ENCODE results near the gene CTSZ. TPM values are rescaled to one million over a fixed set of nuclear protein-coding genes. Genes with fewer than 3 reads are reported as not detected.

Gene CTSZ
- polyA plus RNA-seq, 1 donor: 89.9 TPM

DNA sequence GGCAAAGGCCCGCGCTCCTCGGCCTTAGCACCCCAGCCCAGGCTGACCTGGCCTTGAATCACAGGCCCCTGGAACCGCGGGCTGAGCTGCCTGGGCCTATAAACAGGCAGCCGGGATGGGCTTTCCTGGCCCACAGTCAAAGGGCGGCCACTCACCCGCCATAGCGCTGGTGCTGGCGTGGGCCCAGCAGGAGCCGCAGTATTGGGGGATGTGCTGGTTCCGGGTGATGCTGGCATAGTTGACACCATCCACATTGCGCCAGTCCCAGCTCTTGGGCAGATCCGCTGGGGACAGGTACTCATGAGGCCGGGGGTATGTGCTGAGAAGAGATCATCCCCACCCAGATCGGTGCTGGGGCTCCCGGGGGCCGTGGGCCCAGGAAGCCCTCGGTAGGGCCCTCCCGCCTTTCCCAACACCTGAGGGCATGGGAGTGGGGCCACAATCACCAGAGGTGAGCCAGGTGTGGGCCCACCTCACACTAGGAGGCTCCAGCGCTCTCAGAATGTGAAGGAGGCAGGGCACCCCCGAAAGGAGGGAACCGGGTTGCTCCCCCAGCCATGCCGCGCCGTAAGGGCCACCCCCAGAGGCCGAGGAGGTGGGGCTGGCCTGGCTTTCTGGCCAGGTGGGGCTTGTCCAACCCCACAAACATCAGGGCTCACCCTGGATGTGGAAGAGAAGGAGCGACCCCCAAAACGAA lies 739 bp downstream of the CTSZ start:
- DNase-seq: no peak
- peak overlapping the region; percentile 15 for H3K27ac ChIP-seq (ENCODE audit: low read length)
- H3K4me3 ChIP-seq (ENCODE audit: low read length): peak overlapping the region; percentile 67
- H3K4me1 ChIP-seq (ENCODE audit: control insufficient read depth, insufficient read depth, low read length): peaks cover 11% of the 10 kb centered on the region
- WGBS (ENCODE audit: insufficient coverage, low lambda C conversion rate): no CpG with 5 or more reads among the region's 29 CpGs
- no peaks in the 10 kb centered on the region for H3K27me3 ChIP-seq (ENCODE audit: control insufficient read depth, insufficient read depth, low read length)
- H3K36me3 ChIP-seq (ENCODE audit: control insufficient read depth, insufficient read depth, low read length): peaks cover 6% of the 10 kb centered on the region
- no peaks in the 10 kb centered on the region for H3K9me3 ChIP-seq (ENCODE audit: control insufficient read depth, low read depth, low read length)

DNA sequence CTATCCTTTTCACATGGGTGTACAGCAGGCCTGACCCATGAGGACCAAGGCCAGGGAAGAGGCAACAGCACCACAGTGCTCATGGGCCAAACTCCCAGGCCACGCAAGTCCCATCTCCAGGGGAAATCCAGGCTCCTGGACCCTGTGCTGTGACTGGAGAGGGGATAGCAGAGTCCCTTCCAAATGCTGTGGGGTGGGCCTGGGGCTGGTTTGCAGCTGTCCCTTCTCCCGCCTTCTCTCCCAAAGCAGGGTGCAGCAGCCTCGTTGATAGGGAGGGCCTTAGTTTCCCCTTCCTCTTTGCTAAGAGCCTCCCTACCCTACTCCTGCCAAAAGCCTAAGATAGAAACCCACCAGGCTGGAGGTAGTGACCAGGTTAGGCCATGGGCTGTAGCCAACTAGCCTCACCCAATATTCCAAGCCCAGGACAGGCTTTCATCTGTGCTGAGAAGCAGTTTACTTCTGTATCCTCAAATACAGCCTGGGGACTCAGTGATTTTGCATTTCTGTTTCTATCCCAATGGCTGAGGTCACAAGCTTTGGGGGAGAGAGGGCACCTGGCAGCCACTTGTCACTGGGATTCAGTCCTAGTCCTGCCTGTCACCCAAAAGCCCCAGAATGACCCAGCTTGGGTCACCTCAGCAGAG lies 1.4 kb downstream of the CTSZ start:
- no peaks in the 10 kb centered on the region for H3K9me3 ChIP-seq (ENCODE audit: control insufficient read depth, low read depth, low read length)
- no peaks in the 10 kb centered on the region for H3K27me3 ChIP-seq (ENCODE audit: control insufficient read depth, insufficient read depth, low read length)
- peaks cover 11% of the 10 kb centered on the region for H3K4me1 ChIP-seq (ENCODE audit: control insufficient read depth, insufficient read depth, low read length)
- H3K36me3 ChIP-seq (ENCODE audit: control insufficient read depth, insufficient read depth, low read length): peaks cover 11% of the 10 kb centered on the region
- peak overlapping the region; percentile 67 for H3K4me3 ChIP-seq (ENCODE audit: low read length)
- DNase-seq: no peak
- H3K27ac ChIP-seq (ENCODE audit: low read length): no peak overlapping the region
- no CpG with 5 or more reads among the region's 3 CpGs for WGBS (ENCODE audit: insufficient coverage, low lambda C conversion rate)

DNA sequence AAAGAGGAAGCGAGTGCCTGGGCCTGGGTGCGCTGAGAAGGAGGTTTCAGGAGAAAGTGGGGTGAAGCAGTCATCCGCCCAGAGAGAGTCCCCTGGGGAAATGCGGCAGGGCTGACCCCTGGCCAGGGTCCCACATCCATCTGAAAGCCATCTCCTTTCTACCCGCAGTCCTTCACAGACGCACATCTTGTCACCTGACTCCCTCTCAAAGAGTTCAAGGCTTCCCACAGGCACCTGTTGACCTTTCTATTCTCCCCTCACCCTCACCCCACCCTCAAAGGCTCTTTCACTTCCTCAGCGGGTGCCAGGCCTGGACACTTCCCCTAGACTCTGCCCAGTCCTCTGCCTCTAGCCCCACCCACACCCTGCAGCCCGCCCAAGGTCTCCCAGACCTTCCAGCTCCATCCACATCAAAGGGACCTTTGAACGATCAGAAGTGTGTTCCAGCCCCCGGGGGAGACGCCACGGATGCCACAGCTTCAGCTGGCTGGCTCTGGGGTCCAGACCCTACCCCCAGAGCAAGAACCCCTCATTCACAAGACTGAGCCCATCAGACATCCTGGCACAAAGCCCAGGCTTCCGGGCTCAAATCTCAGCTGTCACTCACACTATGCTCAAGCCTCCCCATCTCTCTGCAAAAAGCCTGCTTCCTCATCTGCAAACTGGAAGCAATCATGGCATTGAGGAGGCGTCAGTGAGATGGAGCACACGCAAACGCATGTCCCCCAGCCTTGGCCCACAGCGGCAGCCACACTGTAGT lies 2.1 kb downstream of the CTSZ start:
- Histone ChIP-seq H3K4me3 (ENCODE audit: low read length) (no peak overlapping the region), H3K27ac (ENCODE audit: low read length) (no peak overlapping the region)

DNA sequence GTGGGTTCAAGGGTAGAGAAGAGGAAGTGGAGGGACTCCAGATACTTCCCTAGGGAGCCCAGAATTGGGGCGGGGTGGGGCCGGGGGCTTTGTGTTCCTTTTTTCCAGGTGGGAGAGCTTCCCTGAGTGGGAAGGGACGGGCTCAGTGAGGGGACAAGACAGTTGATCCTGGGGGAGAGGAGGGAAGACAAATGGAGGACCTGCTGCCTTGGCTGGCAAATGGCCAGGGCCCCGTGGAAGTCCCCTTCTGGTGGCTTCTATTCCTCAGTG lies 2.6 kb downstream of the CTSZ start:
- H3K27me3 ChIP-seq (ENCODE audit: control insufficient read depth, insufficient read depth, low read length): no peaks in the 10 kb centered on the region
- no peaks in the 10 kb centered on the region for H3K9me3 ChIP-seq (ENCODE audit: control insufficient read depth, low read depth, low read length)
- no peak overlapping the region for H3K4me3 ChIP-seq (ENCODE audit: low read length)
- peaks cover 11% of the 10 kb centered on the region for H3K4me1 ChIP-seq (ENCODE audit: control insufficient read depth, insufficient read depth, low read length)
- WGBS (ENCODE audit: insufficient coverage, low lambda C conversion rate): no CpG with 5 or more reads among the region's 4 CpGs
- no peak overlapping the region for H3K27ac ChIP-seq (ENCODE audit: low read length)
- peaks cover 16% of the 10 kb centered on the region for H3K36me3 ChIP-seq (ENCODE audit: control insufficient read depth, insufficient read depth, low read length)
- DNase-seq: no peak

More for the DNA sequence above, 2.1 kb downstream of the CTSZ start:
- WGBS (ENCODE audit: insufficient coverage, low lambda C conversion rate): no CpG with 5 or more reads among the region's 17 CpGs
- no peaks in the 10 kb centered on the region for H3K27me3 ChIP-seq (ENCODE audit: control insufficient read depth, insufficient read depth, low read length)
- H3K9me3 ChIP-seq (ENCODE audit: control insufficient read depth, low read depth, low read length): no peaks in the 10 kb centered on the region
- peaks cover 15% of the 10 kb centered on the region for H3K36me3 ChIP-seq (ENCODE audit: control insufficient read depth, insufficient read depth, low read length)
- peak; percentile 35 to 65 for DNase-seq
- H3K4me1 ChIP-seq (ENCODE audit: control insufficient read depth, insufficient read depth, low read length): peaks cover 11% of the 10 kb centered on the region

DNA sequence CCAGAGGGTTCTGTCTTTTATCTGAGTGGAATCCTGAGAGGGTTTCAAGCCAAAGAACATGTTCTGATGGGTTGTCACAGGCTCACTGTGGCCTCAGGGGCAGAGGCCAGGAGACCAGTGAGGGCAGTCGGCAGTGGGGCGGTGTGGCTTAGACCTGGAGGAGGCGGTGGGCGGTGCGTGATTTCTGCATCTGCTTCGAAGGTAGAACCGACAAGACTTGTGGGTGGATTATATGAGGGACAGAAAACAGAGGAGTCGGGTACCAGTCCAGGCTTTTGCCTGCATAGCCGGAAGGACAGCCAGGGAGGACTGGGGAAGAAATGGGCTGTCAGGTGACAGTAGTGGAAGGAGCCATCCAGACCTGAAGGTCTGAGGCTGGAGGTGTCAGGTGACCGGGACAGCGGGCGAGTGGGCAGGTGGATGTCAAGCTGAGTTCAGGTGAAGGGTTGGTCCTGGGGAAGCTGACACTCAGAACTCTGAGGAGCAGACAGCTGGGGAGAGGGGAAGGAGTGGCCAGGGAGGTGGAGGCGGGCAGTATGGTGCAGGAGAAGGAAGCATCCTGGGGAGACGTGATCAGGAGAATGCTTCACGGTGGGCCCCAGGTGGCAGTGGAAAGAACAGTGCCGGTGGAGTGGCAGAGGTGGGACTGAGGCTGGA lies 3.1 kb downstream of the CTSZ start:
- Histone ChIP-seq H3K4me1 (ENCODE audit: control insufficient read depth, insufficient read depth, low read length) (peaks cover 11% of the 10 kb centered on the region), H3K9me3 (ENCODE audit: control insufficient read depth, low read depth, low read length) (no peaks in the 10 kb centered on the region), H3K4me3 (ENCODE audit: low read length) (no peak overlapping the region), H3K27me3 (ENCODE audit: control insufficient read depth, insufficient read depth, low read length) (no peaks in the 10 kb centered on the region), H3K36me3 (ENCODE audit: control insufficient read depth, insufficient read depth, low read length) (peaks cover 19% of the 10 kb centered on the region), H3K27ac (ENCODE audit: low read length) (no peak overlapping the region)
- 93% methylated on average over 3 of the region's 16 CpGs for WGBS (ENCODE audit: insufficient coverage, low lambda C conversion rate)
- DNase-seq: no peak

DNA sequence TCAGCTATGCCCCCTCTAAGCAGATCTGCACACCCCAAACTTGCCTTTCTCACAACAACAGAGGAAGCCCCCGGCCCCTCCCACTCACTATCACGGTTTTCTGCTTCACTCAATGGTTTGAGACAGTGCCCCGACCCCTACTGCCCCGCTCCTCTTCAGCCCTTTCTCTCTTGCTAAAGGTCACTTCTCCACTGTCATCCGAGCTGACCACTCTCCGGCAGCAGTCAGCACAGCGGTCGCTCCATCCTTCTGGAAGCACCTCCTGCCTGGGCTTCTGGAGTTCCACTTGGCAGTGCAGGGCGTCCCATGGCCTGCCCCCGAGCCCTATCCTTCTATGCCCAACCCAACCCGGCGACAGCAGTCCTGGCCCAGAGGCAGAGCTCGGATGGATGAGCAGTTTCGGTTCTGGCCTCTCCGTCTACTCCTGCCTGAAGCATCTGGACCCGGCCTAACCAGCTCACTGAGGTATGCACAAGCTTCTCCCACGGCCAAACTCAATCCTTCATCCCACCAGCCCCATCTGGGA lies 4.1 kb downstream of the CTSZ start:
- no peak for DNase-seq
- peaks cover 11% of the 10 kb centered on the region for H3K4me1 ChIP-seq (ENCODE audit: control insufficient read depth, insufficient read depth, low read length)
- WGBS (ENCODE audit: insufficient coverage, low lambda C conversion rate): 42% methylated on average over 2 of the region's 17 CpGs
- H3K9me3 ChIP-seq (ENCODE audit: control insufficient read depth, low read depth, low read length): no peaks in the 10 kb centered on the region
- no peaks in the 10 kb centered on the region for H3K27me3 ChIP-seq (ENCODE audit: control insufficient read depth, insufficient read depth, low read length)
- H3K4me3 ChIP-seq (ENCODE audit: low read length): no peak overlapping the region
- no peak overlapping the region for H3K27ac ChIP-seq (ENCODE audit: low read length)
- peaks cover 28% of the 10 kb centered on the region for H3K36me3 ChIP-seq (ENCODE audit: control insufficient read depth, insufficient read depth, low read length)

DNA sequence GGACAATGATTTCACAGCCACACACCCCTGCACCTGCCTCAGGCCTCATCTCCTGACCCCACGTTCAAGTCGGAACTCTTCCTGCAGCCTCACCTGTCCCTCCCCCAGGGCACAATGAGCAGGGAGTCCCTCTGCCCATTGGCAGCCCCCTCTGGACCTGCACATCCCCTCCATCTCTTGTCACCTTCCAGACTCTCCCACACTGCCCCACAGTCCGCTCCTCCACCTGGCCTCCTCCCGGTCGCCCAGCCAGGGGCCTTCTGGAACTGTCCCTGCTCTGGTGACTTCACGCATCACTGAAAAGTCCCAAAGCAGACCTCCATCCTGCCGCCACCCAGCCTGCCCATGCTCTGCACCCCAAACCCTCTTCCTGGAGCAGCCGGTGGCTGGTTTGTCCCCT lies 4.7 kb downstream of the CTSZ start:
- Histone ChIP-seq H3K4me1 (ENCODE audit: control insufficient read depth, insufficient read depth, low read length) (peaks cover 11% of the 10 kb centered on the region), H3K27ac (ENCODE audit: low read length) (no peak overlapping the region), H3K4me3 (ENCODE audit: low read length) (no peak overlapping the region), H3K36me3 (ENCODE audit: control insufficient read depth, insufficient read depth, low read length) (peaks cover 33% of the 10 kb centered on the region), H3K27me3 (ENCODE audit: control insufficient read depth, insufficient read depth, low read length) (no peaks in the 10 kb centered on the region), H3K9me3 (ENCODE audit: control insufficient read depth, low read depth, low read length) (no peaks in the 10 kb centered on the region)
- WGBS (ENCODE audit: insufficient coverage, low lambda C conversion rate): no CpG with 5 or more reads among the region's 8 CpGs
- no peak for DNase-seq

DNA sequence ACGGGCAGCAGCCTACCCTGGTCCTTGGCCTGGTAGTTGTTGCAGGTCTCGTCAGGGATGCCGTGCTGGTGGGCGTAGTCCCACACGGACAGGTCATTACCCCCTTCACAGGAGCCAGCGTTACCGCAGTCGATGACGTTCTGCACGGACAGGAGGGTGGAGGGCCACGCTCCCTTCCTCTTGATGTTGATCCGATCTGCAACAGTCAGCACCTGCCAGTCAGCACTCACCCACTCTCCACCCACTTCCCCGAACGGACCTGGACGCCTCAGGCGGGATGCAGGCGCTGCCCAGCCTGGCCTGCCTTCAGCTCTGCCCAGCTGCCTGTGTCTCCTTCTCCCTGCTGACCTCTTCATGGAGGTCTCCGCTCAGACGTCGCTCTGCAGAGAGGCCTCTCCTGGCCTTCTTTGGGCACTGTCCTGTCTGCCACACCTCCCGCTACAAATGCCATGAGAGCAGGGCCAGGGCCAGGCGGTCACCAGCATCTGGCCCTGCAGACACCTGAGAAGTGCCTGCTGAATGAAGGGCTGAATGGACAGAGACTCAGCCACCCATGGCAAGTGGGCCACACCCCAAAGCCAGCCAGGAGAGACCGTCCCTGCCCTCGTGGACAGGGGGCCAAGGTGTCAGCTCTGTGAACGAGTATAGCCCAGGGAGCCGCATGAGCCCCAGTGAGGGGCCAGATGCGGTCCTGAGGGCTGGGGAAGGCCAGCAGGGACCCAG lies 5.4 kb downstream of the CTSZ start:
- H3K27me3 ChIP-seq (ENCODE audit: control insufficient read depth, insufficient read depth, low read length): no peaks in the 10 kb centered on the region
- no CpG with 5 or more reads among the region's 27 CpGs for WGBS (ENCODE audit: insufficient coverage, low lambda C conversion rate)
- no peaks in the 10 kb centered on the region for H3K9me3 ChIP-seq (ENCODE audit: control insufficient read depth, low read depth, low read length)
- H3K27ac ChIP-seq (ENCODE audit: low read length): no peak overlapping the region
- peaks cover 11% of the 10 kb centered on the region for H3K4me1 ChIP-seq (ENCODE audit: control insufficient read depth, insufficient read depth, low read length)
- no peak overlapping the region for H3K4me3 ChIP-seq (ENCODE audit: low read length)
- H3K36me3 ChIP-seq (ENCODE audit: control insufficient read depth, insufficient read depth, low read length): peaks cover 39% of the 10 kb centered on the region
- DNase-seq: no peak

DNA sequence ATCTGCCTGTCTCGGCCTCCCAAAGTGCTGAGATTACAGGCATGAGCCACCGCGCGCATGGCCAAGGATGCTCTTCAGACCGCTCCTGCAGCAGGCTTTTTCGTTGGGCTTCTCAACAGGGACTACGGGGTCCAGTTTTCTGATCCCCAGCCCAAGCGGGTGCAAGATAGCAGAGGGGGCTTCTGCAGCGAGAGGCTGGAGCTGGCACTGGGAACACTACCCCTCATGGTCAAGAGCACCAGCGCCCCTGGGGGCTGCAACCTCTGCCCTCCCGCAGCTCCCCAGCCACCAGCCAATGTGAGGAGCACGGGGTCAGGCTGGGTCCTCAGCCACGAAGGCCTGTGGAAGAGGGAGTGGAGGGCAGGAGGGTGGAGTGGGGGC lies 6.0 kb downstream of the CTSZ start:
- Histone ChIP-seq H3K36me3 (ENCODE audit: control insufficient read depth, insufficient read depth, low read length) (peaks cover 45% of the 10 kb centered on the region), H3K27me3 (ENCODE audit: control insufficient read depth, insufficient read depth, low read length) (no peaks in the 10 kb centered on the region), H3K4me1 (ENCODE audit: control insufficient read depth, insufficient read depth, low read length) (peaks cover 7% of the 10 kb centered on the region), H3K27ac (ENCODE audit: low read length) (no peak overlapping the region), H3K4me3 (ENCODE audit: low read length) (no peak overlapping the region), H3K9me3 (ENCODE audit: control insufficient read depth, low read depth, low read length) (no peaks in the 10 kb centered on the region)
- no peak for DNase-seq
- no CpG with 5 or more reads among the region's 13 CpGs for WGBS (ENCODE audit: insufficient coverage, low lambda C conversion rate)

DNA sequence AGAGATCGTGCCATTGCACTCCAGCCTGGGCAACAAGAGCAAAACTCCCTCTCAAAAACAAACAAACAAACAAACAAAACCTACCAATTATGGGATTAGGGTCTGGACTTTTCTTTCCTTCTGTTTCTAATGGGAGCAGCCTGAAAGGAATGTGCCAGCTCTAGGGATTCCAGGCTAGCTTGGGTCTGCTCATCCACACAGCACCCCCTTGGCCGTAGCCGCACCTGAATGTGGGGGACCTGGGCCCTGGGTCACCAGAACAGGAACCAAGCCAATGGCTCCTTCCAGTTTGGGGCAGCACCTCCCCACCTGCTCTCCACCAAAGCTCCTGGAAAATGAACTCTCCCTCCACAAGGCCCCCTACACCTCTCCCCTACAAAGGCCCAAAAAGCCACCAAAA lies 6.7 kb downstream of the CTSZ start:
- H3K4me3 ChIP-seq (ENCODE audit: low read length): no peak overlapping the region

More for the DNA sequence above, 6.7 kb downstream of the CTSZ start:
- no peak for DNase-seq
- H3K9me3 ChIP-seq (ENCODE audit: control insufficient read depth, low read depth, low read length): no peaks in the 10 kb centered on the region
- peaks cover 4% of the 10 kb centered on the region for H3K4me1 ChIP-seq (ENCODE audit: control insufficient read depth, insufficient read depth, low read length)
- WGBS (ENCODE audit: insufficient coverage, low lambda C conversion rate): no CpG with 5 or more reads among the region's 3 CpGs
- no peaks in the 10 kb centered on the region for H3K27me3 ChIP-seq (ENCODE audit: control insufficient read depth, insufficient read depth, low read length)
- H3K36me3 ChIP-seq (ENCODE audit: control insufficient read depth, insufficient read depth, low read length): peaks cover 52% of the 10 kb centered on the region
- H3K27ac ChIP-seq (ENCODE audit: low read length): no peak overlapping the region
